SIG-M5 treated with dmso at 0.1 percent for 504 hours (cell line): ENCODE data around the gene XIST.
"Not testable (repeated sequence)": the region's sequence is repeated elsewhere in the genome, so short reads cannot be mapped to it uniquely, and the experiment has no call there.

Experiments used
- DNase-seq: peaks from one replicate; lab custom pipeline; 2025; ENCODE audit not compliant: unreplicated experiment; lab: John Stamatoyannopoulos, UW

Gene XIST

DNA sequence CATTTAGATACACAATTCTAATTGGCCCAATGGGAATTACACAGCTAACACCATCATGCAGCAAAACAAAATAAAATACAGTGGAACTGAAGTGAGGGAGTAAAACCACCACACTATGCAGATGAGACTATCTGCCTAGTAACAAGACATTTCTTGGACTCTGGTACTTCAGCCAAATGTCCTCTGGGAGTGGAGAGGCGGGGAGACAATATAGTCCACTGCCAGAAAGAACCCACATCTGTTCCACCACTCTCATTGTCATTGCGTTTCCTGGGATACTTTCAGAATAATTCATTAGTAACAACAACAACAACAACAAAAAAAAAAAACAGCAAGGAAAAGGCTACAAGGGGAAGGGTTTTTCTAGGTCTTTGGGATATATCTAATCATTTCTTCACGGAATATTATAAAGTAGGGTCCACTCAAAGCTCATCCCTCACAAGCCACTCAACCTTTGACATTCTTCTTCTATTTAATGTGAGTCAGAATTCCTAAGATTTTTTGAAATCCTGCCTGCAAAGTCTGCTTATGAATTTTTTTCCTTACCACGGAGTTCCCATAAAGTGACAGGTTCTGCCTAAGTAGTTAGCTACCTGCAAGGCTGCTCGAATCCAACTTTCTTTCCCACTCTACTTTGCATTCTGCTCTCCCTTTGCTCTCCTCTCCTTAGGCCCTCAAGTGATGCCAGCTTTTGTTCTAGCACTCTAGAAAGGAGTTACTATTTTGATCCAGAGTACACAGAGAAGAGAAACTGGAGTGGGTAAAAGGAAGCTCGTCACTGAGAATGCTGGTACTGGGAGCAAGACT, 34.9 kb downstream of the XIST start:
- DNase-seq = no peak

- no peak for DNase-seq
These were observed 40.3 kb downstream of the XIST start for GRCh38 chrX:73812256-73812655.

DNA sequence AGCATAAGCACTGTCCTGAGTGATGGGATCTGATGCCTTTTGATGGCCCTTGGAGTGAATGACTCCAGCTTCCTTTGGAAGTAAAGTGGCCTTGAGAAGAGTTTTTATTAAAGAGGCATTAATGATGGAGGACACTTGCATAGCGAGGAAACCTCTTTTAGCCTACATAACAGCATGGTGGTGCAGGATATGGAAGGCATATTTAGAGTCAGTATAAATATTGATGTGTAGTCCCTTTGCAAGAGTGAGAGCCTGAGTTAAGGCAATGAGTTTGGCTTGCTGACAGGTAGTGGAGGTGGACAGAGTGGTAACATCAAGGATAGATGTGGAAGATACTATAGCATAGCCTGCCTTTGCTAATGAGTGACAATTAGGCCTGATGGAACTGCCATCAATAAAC, 48.4 kb downstream of the XIST start:
- DNase-seq = not testable (repeated sequence)

DNA sequence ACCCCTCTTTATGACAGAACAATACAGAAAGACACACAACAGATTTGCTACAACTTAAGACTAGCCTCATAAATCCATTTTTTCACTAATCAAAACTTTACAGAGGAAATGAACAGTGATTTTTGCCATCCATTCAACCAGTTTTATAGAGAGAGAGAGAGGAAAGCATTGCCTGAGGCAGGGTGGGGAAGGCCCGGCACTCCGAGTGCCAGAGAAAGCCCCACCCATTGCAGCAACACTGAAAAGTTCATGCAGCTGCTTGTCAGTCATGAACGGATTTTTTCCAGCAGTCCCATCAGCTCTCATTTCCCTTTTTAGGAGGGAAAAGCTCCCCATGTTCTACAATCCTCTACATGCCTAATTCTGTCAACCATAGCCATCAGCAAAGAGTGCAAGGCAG, 52.6 kb downstream of the XIST start:
- DNase-seq = no peak

- DNase-seq = not testable (repeated sequence)
These were observed 60.0 kb downstream of the XIST start for GRCh38 chrX:73792511-73792910.

GRCh38 chrX:73785493-73785892, 67.0 kb downstream of the XIST start:
- DNase-seq = no peak
